NAMALWA (cell line): Measurements from ENCODE around the gene ABHD3.
"Not testable (repeated sequence)": the region's sequence is repeated elsewhere in the genome, so short reads cannot be mapped to it uniquely, and the experiment has no call there.

Experiments used
- DNase-seq: peaks from one replicate; pipeline ENCODE4 v3.0.0-alpha.2; 2015; ENCODE audit warnings: low spot score

Gene ABHD3

DNA sequence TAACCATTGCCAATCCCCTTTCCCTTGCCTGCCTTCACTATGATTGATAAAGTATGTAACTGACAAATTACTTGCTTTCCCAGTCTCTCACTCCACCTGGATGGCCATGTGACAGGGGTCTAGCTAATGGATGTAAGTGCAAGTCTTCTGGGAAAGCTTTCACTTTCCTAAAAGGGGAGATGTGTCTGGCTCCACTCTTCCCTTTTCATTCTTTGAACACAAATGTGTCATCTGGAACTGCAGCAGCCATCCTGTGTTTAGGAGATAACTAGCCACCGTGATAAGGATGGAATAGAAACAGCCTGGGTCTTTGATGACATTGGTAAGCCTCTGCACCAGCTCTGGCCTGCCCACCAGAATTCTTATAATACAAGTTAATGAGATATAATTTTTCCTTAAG lies 54.3 kb downstream of the ABHD3 start:
- no peak for DNase-seq

DNA sequence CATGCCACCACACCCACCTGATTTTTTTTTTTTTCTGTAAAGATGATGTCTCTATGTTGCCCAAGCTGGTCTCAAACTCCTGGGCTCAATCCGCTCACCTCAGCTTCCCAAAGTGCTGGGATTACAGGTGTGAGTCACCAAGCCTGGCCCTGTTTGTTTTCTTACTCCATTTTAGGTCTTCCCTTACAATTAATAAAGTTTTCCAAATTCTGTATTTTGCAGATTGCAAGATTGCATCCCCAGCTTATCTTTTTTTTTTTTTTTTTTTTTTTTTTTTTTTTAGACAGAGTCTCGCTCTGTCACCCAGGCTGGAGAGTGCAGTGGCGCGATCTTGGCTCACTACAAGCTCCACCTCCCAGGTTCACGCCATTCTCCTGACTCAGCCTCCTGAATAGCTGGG lies 64.2 kb downstream of the ABHD3 start:
- not testable (repeated sequence) for DNase-seq

DNA sequence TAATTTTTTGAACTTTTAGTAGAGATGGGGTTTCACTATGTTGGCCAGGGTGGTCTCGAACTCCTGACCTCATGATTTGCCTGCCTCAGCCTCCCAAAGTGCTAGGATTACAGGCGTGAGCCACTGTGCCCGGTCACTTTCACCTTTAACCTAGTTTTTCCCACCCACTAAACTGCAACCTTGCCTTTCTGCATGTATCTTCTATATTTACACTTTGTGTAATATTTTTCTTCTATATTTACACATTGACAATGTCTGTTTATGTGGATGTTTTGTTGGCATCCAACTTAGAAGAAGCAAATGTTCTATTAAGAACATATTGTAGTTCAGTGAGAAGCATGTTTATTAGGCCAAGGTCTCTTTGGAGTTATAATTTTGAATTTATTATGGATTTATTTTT lies 65.8 kb downstream of the ABHD3 start:
- DNase-seq, result no peak

DNA sequence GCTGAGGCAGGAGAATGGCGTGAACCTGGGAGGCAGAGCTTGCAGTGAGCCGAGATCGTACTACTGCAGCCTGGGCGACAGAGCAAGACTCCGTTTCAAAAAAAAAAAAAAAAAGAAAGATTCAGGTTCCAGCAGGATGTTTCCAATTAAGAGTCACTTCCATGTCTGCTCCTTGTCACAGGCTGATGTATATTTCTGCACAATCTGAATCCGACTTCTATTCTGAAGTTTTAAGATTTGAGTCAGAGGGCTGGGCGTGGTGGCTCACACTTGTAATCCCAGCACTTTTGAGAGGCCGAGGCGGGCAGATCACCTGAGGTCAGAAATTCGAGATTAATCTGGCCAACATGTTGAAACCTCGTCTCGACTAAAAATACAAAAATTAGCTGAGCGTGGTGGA lies 67.8 kb downstream of the ABHD3 start:
- no peak for DNase-seq

DNA sequence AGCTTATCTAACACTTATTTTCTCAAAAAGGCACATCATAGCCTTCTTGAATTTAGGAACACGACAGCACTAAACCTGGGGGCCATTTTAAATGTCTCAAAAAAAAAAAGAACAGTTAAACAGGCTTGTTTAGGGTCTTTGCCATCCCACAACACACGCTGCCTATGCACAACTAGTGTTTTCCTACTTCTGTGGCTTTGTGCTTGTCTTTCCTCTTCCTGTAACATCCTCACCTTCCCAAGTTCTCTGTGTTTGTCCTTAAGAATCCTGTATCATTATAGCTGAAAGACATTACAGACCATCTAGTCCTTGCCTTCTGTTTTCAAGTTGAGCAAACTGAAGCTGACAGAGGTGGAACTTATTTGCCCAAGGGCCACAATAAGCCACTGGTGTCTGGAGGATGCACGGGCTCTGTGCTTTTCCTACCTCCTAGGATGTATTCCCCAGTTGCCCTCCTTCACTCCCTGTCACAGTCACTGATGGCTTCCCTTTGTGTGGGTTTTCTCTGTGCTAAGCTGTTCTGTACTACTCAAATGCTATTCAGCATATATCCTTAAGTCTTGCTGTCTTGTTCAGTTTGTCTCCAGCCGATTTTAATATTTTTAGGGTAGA lies 69.9 kb downstream of the ABHD3 start:
- DNase-seq, result no peak

DNA sequence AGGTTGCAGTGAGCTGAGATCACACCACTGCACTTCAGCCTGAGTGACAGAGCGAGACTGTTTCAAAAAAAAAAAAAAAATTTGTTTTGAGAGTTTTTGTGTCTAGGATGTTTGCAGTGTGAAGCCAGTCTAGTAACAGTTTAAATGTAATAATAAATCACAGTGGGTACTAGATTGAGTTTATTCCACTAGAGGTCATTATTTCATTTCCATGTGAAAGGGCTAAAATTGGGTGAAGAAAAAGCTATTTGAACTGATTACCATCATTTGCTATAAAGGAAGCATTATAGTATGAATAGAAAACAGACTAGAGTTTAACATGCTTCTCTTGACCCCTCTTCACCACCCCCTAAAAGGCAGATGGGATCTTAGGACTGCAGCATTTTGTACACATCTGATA lies 72.2 kb downstream of the ABHD3 start:
- DNase-seq, result peak; percentile 24

DNA sequence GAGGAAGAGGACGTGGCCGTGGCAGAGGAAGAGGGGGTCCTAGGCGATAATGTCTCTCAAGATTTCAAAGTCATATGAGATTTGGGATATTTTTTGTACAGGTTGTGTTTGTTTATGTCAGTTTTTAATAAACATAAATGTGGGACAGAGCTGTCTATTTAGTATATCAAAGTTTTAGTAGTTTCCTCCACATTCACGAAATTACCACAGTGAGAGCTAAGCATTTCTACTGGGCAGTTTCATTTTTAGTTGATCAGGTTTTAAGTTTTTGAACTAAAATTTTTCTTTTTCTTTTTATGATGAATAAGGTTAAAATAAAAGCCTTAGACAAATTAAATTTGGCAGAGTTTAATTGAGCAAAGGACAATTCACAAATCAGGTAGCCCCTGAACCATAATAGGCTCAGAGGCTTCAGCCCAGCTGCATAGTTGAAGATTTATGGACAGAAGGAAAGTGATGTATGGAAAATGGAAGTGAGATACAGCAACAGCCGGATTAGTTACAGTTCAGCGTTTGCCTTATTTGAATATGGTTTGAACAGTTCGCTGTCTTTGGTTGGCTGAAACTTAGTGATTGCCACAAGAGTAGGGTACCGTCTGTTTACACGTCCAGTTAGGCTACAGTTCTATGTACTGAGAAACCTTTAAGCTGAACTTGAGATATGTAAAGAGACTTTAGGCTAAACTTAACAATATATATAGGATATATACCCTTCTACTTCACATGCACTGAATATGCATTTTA lies 75.3 kb downstream of the ABHD3 start:
- DNase-seq, result no peak

DNA sequence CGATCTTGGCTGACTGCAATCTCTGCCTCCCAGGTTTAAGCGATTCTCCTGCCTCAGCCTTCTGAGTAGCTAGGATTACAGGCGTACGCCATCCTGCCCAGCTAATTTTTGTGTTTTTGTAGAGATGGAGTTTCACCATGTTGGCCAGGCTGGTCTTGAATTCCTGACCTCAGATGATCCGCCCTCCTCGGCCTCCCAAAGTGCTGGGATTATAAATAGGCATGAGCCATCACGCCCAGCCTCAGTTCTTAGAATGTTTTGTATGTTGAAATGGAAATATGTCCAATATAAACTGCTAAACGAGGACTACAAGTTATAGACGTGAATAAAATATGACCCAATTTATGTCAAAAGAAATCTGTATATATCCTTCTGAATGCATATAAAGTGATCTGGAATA lies 82.9 kb downstream of the ABHD3 start:
- not testable (repeated sequence) for DNase-seq

DNA sequence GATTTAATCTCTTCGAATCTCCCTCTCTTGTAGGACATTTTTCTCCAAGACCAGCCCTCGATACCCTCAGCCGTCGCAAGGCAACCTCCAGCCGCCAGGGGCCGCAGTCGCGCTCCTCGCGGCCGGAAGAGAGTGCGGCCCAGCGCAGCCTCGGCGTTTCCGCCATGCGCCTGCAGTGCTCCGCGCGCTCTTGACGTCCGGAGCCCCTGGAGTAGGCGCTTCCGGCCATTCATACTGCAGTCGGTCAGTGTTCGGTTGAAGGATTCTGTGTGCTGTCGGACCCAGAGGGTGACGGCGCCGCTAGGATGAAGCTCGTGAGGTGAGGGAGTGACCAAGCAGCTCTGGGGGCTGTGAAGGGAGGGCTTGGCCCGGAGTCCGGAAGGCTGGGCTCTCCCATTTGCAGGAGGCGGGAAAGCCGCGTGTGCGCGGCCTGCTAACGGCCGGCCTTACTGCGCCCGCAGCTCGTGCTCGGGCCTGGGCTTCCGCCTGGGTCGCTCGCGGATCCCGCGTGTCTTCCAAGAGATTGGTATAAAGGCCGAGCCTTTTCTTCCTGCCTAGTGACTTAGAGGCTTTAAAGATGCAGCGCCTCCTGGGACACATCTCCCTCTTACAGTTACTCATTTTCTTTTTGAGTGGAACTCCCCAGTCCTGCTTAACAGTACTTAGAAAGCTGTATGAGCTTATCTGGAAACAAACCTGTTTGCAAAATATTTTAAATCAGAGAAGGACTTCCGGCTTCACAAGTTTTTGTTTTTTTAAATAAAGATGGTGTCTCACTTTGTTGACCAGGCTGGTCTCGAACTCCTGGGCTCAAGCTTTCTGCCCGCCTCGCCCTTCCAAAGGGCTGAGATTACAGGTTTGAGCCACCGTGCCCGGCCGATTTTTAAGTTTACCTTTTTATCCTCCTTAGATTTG lies 92.2 kb downstream of the ABHD3 start, which contains the start of gene SNRPD1:
TSS of gene SNRPD1 (plus strand) at position 190 of the 915 bp plus-strand sequence. CDS start at position 306, 116 bp downstream.
- DNase-seq, result peak; percentile 94

DNA sequence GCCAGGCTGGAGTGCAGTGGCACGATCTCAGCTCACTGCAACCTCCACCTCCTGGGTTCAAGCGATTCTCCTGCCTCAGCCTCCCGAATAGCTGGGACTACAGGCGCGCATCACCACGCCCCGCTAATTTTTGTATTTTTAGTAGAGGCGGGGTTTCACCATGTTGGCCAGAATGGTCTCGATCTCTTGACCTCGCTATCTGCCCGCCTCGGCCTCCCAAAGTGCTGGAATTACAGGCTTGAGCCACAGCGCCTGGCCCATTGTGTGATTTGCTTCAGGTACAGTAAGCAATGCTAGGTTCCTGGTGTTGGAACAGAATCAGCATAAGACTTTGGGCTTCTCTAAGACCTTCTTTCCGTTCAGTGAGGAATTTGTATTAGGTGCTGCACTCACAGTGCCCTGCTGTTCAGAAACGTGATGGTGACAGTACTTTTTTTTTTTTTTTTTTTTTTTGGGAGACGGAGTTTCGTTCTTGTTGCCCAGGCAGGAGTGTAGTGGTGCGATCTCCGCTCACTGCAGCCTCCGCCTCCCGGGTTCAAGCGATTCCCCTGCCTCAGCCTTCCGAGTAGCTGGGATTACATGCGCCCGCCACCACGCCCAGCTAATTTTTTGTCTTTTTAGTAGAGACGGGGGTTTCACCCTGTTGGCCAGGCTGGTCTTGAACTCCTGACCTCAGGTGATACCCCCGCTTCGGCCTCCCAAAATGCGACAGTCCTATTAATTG lies 93.0 kb downstream of the ABHD3 start:
- not testable (repeated sequence) for DNase-seq

DNA sequence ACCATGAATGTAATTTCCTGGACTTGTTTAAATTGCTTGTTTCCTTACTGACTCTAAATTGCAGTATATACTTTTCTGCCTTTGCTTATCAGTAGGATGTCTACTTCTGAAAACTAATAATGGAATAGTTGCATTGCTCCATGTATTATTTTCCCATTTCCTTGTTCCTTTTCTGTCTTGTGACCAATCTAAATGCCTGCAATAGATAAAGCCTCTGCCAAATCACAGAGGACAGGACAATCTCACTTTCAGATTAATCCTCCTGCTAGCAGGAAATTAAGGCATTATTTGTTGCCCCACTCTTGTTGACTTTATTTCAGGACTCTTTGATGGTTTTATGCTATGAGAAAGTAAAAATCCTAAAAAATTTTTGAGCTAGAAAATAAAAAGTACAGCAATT lies 99.4 kb downstream of the ABHD3 start:
- no peak for DNase-seq

DNA sequence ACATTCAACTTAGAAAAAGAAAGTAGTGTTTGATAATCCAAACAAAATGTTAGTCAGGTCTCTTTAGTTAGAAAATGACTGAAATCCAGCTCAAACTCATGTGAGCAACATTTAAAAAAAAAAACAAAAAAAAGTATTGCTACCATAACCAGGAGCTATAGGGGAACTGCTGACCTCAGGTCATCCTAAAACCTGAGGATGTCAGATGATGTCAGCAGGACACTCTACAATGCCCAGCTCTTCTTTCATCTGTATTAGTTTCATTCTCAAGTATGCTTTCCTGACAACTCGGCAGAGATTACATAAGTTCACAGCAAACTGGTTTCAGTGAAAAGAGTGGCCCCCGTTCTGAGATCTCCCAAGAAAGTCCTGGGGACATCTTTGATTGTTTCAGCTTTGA lies 99.9 kb downstream of the ABHD3 start:
- no peak for DNase-seq

DNA sequence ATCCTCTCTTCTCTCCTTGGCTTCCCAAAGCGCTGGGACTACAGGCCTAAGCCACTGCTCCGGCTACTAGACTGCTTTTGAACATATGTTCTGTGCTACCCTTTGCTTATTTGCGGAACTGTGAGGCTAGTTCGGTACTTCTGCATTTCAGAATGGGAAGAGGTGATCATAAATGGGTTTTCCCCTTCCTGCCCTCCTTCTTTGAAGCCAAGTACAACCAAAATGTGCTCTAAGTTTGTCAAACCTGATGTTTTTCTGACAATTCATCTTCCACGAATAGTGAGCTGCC lies 102.3 kb downstream of the ABHD3 start:
- DNase-seq, result no peak
